AG10803 (cell line): Measurements from ENCODE around the gene ZBP1.

Experiments used
- DNase-seq: peaks from one replicate; pipeline ENCODE4 v3.0.0; 2010; ENCODE audit warnings: low read depth
- H3K4me3 ChIP-seq: 2 replicates; pipeline ENCODE4 v1.5.1; 2011; ENCODE audit warnings: mild to moderate bottlenecking, low read length, control low read depth
- CTCF ChIP-seq: conservative IDR thresholded peaks from 2 replicates; pipeline ENCODE4 v1.5.1; 2011; ENCODE audit warnings: mild to moderate bottlenecking, low read length, control low read depth, inconsistent platforms

The ZBP1 gene

GRCh38 chr20:57556980-57557274 is 63.3 kb downstream of the ZBP1 start:
- TF ChIP-seq CTCF = no peak
- DNase-seq = no peak
- no peak overlapping the region for H3K4me3 ChIP-seq

GRCh38 chr20:57555457-57556184 is 64.6 kb downstream of the ZBP1 start:
- DNase-seq = no peak

More at GRCh38 chr20:57555457-57556184, 64.6 kb downstream of the ZBP1 start:
- no peak overlapping the region for H3K4me3 ChIP-seq
- TF ChIP-seq CTCF = no peak
